Peyer's patch (tissue), 4 donors: ENCODE data around the gene MAPK1.

ENCODE experiments used
- POLR2A ChIP-seq, 2 donors: fragments of 450-650 bp; IDR thresholded peaks; one replicate each; pipeline ENCODE4 v1.5.1; 2017; ENCODE audit warnings: antibody characterized with exemption in 2 of 2, mild to moderate bottlenecking in 2 of 2, moderate library complexity in 2 of 2
- TF ChIP-seq, protein P1 (sequence below), 6 experiments: fragments of 450-650 bp in 4 of 6; fragments of 200-600 bp in 2 of 6; sonication (generic) in 1 of 6; IDR thresholded peaks; one replicate each; pipeline ENCODE4 v1.5.1; 2017 to 2019; ENCODE audit warnings: antibody characterized with exemption in 6 of 6, mild to moderate bottlenecking in 3 of 6, moderate library complexity in 1 of 6

DNA sequence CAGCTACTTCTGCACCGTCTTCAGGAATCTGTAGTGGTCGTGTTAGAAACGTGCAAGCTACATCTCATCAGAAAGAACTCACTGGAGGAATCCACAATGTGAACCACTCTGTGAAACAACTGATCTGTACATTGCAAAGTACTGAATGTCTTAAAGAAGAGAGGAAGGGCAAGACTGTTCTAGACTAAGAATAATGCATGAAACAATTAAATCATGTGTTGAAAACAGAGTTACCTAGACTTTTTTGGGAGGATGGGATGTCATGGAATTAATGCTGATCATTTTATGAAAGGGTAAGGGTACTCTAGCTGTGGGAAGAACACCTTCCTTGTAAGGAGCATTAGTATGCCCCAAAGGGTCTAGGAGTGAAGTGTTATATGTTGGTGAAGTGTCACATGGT, 71.2 kb downstream of the MAPK1 start:
- TF ChIP-seq, protein P1, sequence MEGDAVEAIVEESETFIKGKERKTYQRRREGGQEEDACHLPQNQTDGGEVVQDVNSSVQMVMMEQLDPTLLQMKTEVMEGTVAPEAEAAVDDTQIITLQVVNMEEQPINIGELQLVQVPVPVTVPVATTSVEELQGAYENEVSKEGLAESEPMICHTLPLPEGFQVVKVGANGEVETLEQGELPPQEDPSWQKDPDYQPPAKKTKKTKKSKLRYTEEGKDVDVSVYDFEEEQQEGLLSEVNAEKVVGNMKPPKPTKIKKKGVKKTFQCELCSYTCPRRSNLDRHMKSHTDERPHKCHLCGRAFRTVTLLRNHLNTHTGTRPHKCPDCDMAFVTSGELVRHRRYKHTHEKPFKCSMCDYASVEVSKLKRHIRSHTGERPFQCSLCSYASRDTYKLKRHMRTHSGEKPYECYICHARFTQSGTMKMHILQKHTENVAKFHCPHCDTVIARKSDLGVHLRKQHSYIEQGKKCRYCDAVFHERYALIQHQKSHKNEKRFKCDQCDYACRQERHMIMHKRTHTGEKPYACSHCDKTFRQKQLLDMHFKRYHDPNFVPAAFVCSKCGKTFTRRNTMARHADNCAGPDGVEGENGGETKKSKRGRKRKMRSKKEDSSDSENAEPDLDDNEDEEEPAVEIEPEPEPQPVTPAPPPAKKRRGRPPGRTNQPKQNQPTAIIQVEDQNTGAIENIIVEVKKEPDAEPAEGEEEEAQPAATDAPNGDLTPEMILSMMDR (IDR thresholded peaks at IDR 0.05) = no peak
- no peak for TF ChIP-seq POLR2A (IDR thresholded peaks at IDR 0.05)
